ENCODE results near the gene CCDC141. TPM values are rescaled to one million over a fixed set of nuclear protein-coding genes. Genes with fewer than 3 reads are reported as not detected.

The CCDC141 gene
- total and polyA plus RNA-seq, 2 donors (not counting 3 experiments of a cell fraction or from before 2014, with no cell fraction given): not detected

DNA sequence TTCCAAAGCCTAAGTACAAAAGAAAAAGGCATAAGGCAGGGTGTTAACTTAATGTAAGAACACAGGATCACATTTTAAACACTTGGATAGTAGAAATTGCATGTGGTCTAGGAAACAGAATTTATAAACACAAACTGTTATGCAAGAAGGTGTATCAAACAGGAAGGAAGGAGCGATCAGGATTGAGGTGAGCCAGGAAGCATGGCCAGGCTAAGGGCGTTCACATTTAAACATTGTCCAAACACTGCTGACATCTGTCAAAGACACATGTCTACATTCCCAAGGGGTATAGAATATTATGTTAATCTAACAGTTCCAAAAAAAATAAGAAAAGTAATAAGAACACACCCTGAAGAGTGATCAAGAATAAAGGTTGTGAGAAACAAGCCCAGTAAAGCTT, 71.3 kb downstream of the CCDC141 start:
- H3K27ac ChIP-seq (ENCODE audit: insufficient read depth, low read depth, low read length): no peak overlapping the region
- POLR2A ChIA-PET: no interaction called here
- intact Hi-C loops (cut with micrococcal nuclease): no loop called here
- CTCF ChIA-PET: no interaction called here
- H3K9me1 ChIP-seq (replicated peaks; ENCODE audit: control insufficient read depth, extremely low read depth, insufficient read depth, low read length): no peaks in the 10 kb centered on the region
- peaks cover 0 to 3% of the 10 kb centered on the region in 2 experiments for H3K27me3 ChIP-seq (ENCODE audit: control insufficient read depth in 2 of 2, insufficient read depth in 2 of 2, low read length in 2 of 2)
- H3K79me2 ChIP-seq (ENCODE audit: control insufficient read depth, insufficient read depth, low read length): no peaks in the 10 kb centered on the region
- no TSS peak for BruUV-seq (replicated peaks)
- H2AFZ ChIP-seq (ENCODE audit: low read depth, low read length): no peak overlapping the region
- no peaks in the 10 kb centered on the region for H3K4me1 ChIP-seq (ENCODE audit: control insufficient read depth, extremely low read depth, insufficient read depth, low read length)
- TF ChIP-seq, protein P1, sequence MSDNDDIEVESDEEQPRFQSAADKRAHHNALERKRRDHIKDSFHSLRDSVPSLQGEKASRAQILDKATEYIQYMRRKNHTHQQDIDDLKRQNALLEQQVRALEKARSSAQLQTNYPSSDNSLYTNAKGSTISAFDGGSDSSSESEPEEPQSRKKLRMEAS (IDR thresholded peaks at IDR 0.05; ENCODE audit: insufficient read depth, insufficient read length): no peak
- TF ChIP-seq GATA2 (IDR thresholded peaks at IDR 0.05; ENCODE audit: insufficient read depth, insufficient read length, low read depth, low read length) (no peak), JUN (IDR thresholded peaks at IDR 0.05; ENCODE audit: borderline replicate concordance, insufficient read depth, insufficient read length, low read depth) (no peak), POLR2AphosphoS5 (IDR thresholded peaks at IDR 0.05; ENCODE audit: insufficient read depth, low read depth, low read length) (no peak)
- TF ChIP-seq, protein P2, sequence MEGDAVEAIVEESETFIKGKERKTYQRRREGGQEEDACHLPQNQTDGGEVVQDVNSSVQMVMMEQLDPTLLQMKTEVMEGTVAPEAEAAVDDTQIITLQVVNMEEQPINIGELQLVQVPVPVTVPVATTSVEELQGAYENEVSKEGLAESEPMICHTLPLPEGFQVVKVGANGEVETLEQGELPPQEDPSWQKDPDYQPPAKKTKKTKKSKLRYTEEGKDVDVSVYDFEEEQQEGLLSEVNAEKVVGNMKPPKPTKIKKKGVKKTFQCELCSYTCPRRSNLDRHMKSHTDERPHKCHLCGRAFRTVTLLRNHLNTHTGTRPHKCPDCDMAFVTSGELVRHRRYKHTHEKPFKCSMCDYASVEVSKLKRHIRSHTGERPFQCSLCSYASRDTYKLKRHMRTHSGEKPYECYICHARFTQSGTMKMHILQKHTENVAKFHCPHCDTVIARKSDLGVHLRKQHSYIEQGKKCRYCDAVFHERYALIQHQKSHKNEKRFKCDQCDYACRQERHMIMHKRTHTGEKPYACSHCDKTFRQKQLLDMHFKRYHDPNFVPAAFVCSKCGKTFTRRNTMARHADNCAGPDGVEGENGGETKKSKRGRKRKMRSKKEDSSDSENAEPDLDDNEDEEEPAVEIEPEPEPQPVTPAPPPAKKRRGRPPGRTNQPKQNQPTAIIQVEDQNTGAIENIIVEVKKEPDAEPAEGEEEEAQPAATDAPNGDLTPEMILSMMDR (IDR thresholded peaks at IDR 0.05; ENCODE audit: extremely low read depth in 1 of 2, insufficient read depth in 1 of 2, low read depth in 1 of 2, low read length in 2 of 2): no peak
- no peaks in the 10 kb centered on the region for H3K36me3 ChIP-seq (ENCODE audit: control insufficient read depth in 2 of 2, extremely low read depth in 1 of 2, insufficient read depth in 2 of 2, low read length in 2 of 2)
- DNase-seq (ENCODE audit: low read depth, low spot score) (no peak), FAIRE-seq (no peak)
- no peaks in the 10 kb centered on the region for H4K20me1 ChIP-seq (replicated peaks; ENCODE audit: control insufficient read depth, extremely low read depth, insufficient read depth, low read length)
- dilution Hi-C loops (cut with MboI; ENCODE audit: extremely low pct_ligation_motif_present, low sequenced_read_pairs): no loop called here
- H3K4me3 ChIP-seq (replicated peaks in 1 of 3; ENCODE audit: insufficient read depth in 1 of 3, low read depth in 1 of 3, low read length in 3 of 3): no peak overlapping the region
- no peaks in the 10 kb centered on the region for H3K9me3 ChIP-seq (replicated peaks; ENCODE audit: control insufficient read depth, insufficient read depth, low read length)
- no peak overlapping the region for H3K4me2 ChIP-seq (ENCODE audit: insufficient read depth, low read length)
- H3K9ac ChIP-seq (replicated peaks; ENCODE audit: extremely low read depth, insufficient read depth, low read length): no peak overlapping the region

DNA sequence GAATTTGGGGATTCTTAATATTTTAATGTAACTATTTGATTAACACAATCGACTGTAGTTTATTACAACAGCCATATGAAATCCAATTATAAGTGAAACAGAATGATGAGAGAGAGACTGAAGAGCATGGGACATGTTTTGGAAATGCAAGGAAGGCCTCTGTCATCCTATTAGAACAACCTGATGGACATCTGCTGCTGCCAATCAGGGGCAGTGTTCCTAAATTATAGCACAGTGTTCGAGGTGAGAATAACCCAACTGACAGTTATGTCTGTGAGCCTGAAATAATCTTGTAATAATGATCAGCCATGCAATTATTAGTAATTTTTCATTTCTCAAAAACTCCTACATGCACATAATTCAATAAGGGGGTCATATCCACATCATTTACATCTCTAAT, 73.6 kb downstream of the CCDC141 start:
- intact Hi-C loops (cut with micrococcal nuclease): no loop called here
- CTCF ChIA-PET: interaction anchor here (1.6 kb wide), 1 partner anchor 153 kb away, joined by 4 read pairs; no protein-coding TSS in a partner anchor
- POLR2A ChIA-PET: no interaction called here
- H3K27me3 ChIP-seq (ENCODE audit: control insufficient read depth in 2 of 2, insufficient read depth in 2 of 2, low read length in 2 of 2): peaks cover 0 to 3% of the 10 kb centered on the region in 2 experiments
- no peak for FAIRE-seq
- BruUV-seq (replicated peaks): no TSS peak
- no peak overlapping the region for H3K9ac ChIP-seq (replicated peaks; ENCODE audit: extremely low read depth, insufficient read depth, low read length)
- no peak overlapping the region for H2AFZ ChIP-seq (ENCODE audit: low read depth, low read length)
- no peak overlapping the region for H3K27ac ChIP-seq (ENCODE audit: insufficient read depth, low read depth, low read length)
- DNase-seq (ENCODE audit: low read depth, low spot score): no peak
- H3K4me2 ChIP-seq (ENCODE audit: insufficient read depth, low read length): no peak overlapping the region
- dilution Hi-C loops (cut with MboI; ENCODE audit: extremely low pct_ligation_motif_present, low sequenced_read_pairs): no loop called here
- H3K79me2 ChIP-seq (ENCODE audit: control insufficient read depth, insufficient read depth, low read length): no peaks in the 10 kb centered on the region
- H3K9me3 ChIP-seq (replicated peaks; ENCODE audit: control insufficient read depth, insufficient read depth, low read length): no peaks in the 10 kb centered on the region
- H3K4me1 ChIP-seq (ENCODE audit: control insufficient read depth, extremely low read depth, insufficient read depth, low read length): no peaks in the 10 kb centered on the region
- TF ChIP-seq, protein P2 (IDR thresholded peaks at IDR 0.05; ENCODE audit: extremely low read depth in 1 of 2, insufficient read depth in 1 of 2, low read depth in 1 of 2, low read length in 2 of 2): no peak
- TF ChIP-seq POLR2AphosphoS5 (IDR thresholded peaks at IDR 0.05; ENCODE audit: insufficient read depth, low read depth, low read length): no peak
- TF ChIP-seq, protein P1 (IDR thresholded peaks at IDR 0.05; ENCODE audit: insufficient read depth, insufficient read length): no peak
- no peak for TF ChIP-seq JUN (IDR thresholded peaks at IDR 0.05; ENCODE audit: borderline replicate concordance, insufficient read depth, insufficient read length, low read depth)
- no peak for TF ChIP-seq FOS (IDR thresholded peaks at IDR 0.05; ENCODE audit: borderline replicate concordance, insufficient read depth, low read length)
- TF ChIP-seq MYC (IDR thresholded peaks at IDR 0.05; ENCODE audit: low read depth, low read length): no peak
- TF ChIP-seq POLR2A (IDR thresholded peaks at IDR 0.05; ENCODE audit: low read depth, low read length): no peak
- no peak for TF ChIP-seq GATA2 (IDR thresholded peaks at IDR 0.05; ENCODE audit: insufficient read depth, insufficient read length, low read depth, low read length)
- TF ChIP-seq EZH2 (IDR thresholded peaks at IDR 0.05; ENCODE audit: borderline replicate concordance, low read depth, low read length, severe bottlenecking): no peak
- no peaks in the 10 kb centered on the region for H4K20me1 ChIP-seq (replicated peaks; ENCODE audit: control insufficient read depth, extremely low read depth, insufficient read depth, low read length)
- no peaks in the 10 kb centered on the region for H3K9me1 ChIP-seq (replicated peaks; ENCODE audit: control insufficient read depth, extremely low read depth, insufficient read depth, low read length)
- no peak overlapping the region for H3K4me3 ChIP-seq (replicated peaks in 1 of 3; ENCODE audit: insufficient read depth in 1 of 3, low read depth in 1 of 3, low read length in 3 of 3)
- H3K36me3 ChIP-seq (ENCODE audit: control insufficient read depth in 2 of 2, extremely low read depth in 1 of 2, insufficient read depth in 2 of 2, low read length in 2 of 2): no peaks in the 10 kb centered on the region

All from endothelial cell of umbilical vein (primary cell).